Neural cell (in vitro differentiated cells): ENCODE results near the gene ERC2. TPM values are rescaled to one million over a fixed set of nuclear protein-coding genes. Genes with fewer than 3 reads are reported as not detected.

Source experiments
- H2AFZ ChIP-seq: fragments of 200-600, 300-800 bp; sonication (generic), shearing (Covaris generic); 2 replicates; pipeline ENCODE4 v1.6.0; 2014; ENCODE audit warnings: low read depth, mild to moderate bottlenecking, antibody characterized with exemption, low read length, moderate library complexity
- H3F3A ChIP-seq: fragments of 200-600 bp; shearing (Covaris generic); 2 replicates; pipeline ENCODE4 v1.6.1; 2016; ENCODE audit warnings: mild to moderate bottlenecking, moderate library complexity, mixed read lengths, antibody characterized with exemption, low read length; ENCODE audit not compliant: insufficient read depth, poor library complexity, severe bottlenecking
- H3K27ac ChIP-seq: fragments of 200-600, 300-800 bp; sonication (generic), shearing (Covaris generic); 2 replicates; pipeline ENCODE4 v1.5.1; 2014; ENCODE audit warnings: mild to moderate bottlenecking, low read length, moderate library complexity
- H3K27me3 ChIP-seq: fragments of 300-800, 200-600 bp; sonication (generic), shearing (Covaris generic); 2 replicates; pipeline ENCODE4 v1.6.0; 2014; ENCODE audit warnings: mild to moderate bottlenecking, low read depth, low read length, moderate library complexity; ENCODE audit not compliant: insufficient read depth
- H3K36me3 ChIP-seq: fragments of 300-800, 200-600 bp; sonication (generic), shearing (Covaris generic); 2 replicates; pipeline ENCODE4 v1.5.1; 2014; ENCODE audit warnings: mild to moderate bottlenecking, antibody characterized with exemption, low read length, moderate library complexity; ENCODE audit not compliant: insufficient read depth
- H3K4me2 ChIP-seq: fragments of 300-800, 200-600 bp; sonication (generic), shearing (Covaris generic); 2 replicates; pipeline ENCODE4 v1.6.0; 2014; ENCODE audit warnings: mild to moderate bottlenecking, low read length
- H3K4me3 ChIP-seq: fragments of 300-800, 200-600 bp; sonication (generic), shearing (Covaris generic); 2 replicates; pipeline ENCODE4 v1.5.1; 2014; ENCODE audit warnings: mild to moderate bottlenecking, low read length, moderate library complexity
- H3K79me2 ChIP-seq: fragments of 200-600 bp; shearing (Covaris generic); replicated peaks from 2 replicates; pipeline ENCODE4 v1.6.0; 2014; ENCODE audit warnings: mild to moderate bottlenecking, low read length, moderate library complexity; ENCODE audit not compliant: insufficient read depth
- H3K9ac ChIP-seq: fragments of 300-800, 200-600 bp; sonication (generic), shearing (Covaris generic); 2 replicates; pipeline ENCODE4 v1.6.1; 2016; ENCODE audit warnings: mild to moderate bottlenecking, low read length, mixed read lengths
- H3K9me2 ChIP-seq: fragments of 200-600 bp; shearing (Covaris generic); 2 replicates; pipeline ENCODE4 v1.6.1; 2016; ENCODE audit warnings: mild to moderate bottlenecking, low read length, mixed read lengths; ENCODE audit not compliant: insufficient read depth
- H3K9me3 ChIP-seq: fragments of 200-600, 300-800 bp; sonication (generic), shearing (Covaris generic); 2 replicates; pipeline ENCODE4 v1.6.1; 2016; ENCODE audit warnings: mild to moderate bottlenecking, mixed run types, low read length, moderate library complexity, mixed read lengths
- H4K20me1 ChIP-seq: fragments of 200-600 bp; shearing (Covaris generic); 2 replicates; pipeline ENCODE4 v1.6.1; 2016; ENCODE audit warnings: mild to moderate bottlenecking, mixed run types; ENCODE audit not compliant: insufficient read depth
- EP300 ChIP-seq: fragments of 450-650 bp; conservative IDR thresholded peaks from 2 replicates; pipeline ENCODE4 v1.6.1; 2014; ENCODE audit warnings: antibody characterized with exemption, mild to moderate bottlenecking, moderate library complexity; ENCODE audit not compliant: poor library complexity, severe bottlenecking
- EZH2 ChIP-seq: fragments of 200-600, 300-800 bp; shearing (Covaris generic), sonication (generic); IDR thresholded peaks from 2 replicates; pipeline ENCODE4 v1.6.1; 2014; ENCODE audit warnings: antibody characterized with exemption, low read length, borderline replicate concordance, mild to moderate bottlenecking; ENCODE audit not compliant: insufficient read depth, poor library complexity, severe bottlenecking
- MXI1 ChIP-seq: fragments of 450-650 bp; conservative IDR thresholded peaks from 2 replicates; pipeline ENCODE4 v1.6.1; 2014; ENCODE audit warnings: antibody characterized with exemption, mild to moderate bottlenecking; ENCODE audit not compliant: poor library complexity, severe bottlenecking
- POLR2AphosphoS5 ChIP-seq: IDR thresholded peaks from 2 replicates; pipeline ENCODE4 v1.6.1; 2012
- RAD21 ChIP-seq: fragments of 450-650 bp; conservative IDR thresholded peaks from 2 replicates; pipeline ENCODE4 v1.6.1; 2014; ENCODE audit warnings: antibody characterized with exemption, mild to moderate bottlenecking, moderate library complexity
- SMC3 ChIP-seq: fragments of 450-650 bp; conservative IDR thresholded peaks from 2 replicates; pipeline ENCODE4 v1.6.1; 2014; ENCODE audit warnings: antibody characterized with exemption, mild to moderate bottlenecking, moderate library complexity; ENCODE audit not compliant: poor library complexity
- TAF1 ChIP-seq: IDR thresholded peaks from 2 replicates; pipeline ENCODE4 v1.6.1; 2012; ENCODE audit warnings: low read depth
- polyA plus RNA-seq: library from polyadenylated mRNA; depleted of rRNA; stranded (reverse); fragments of >200 nt; gene quantifications from 2 replicates; pipeline ENCODE4 v1.2.3, GENCODE V29; 2014
- TF ChIP-seq, protein P1 (sequence below): IDR thresholded peaks from 2 replicates; pipeline ENCODE4 v1.6.1; 2012; ENCODE audit warnings: borderline replicate concordance
- TF ChIP-seq, protein P2 (sequence below): fragments of 450-650 bp; IDR thresholded peaks from 2 replicates; pipeline ENCODE4 v1.5.1; 2014; ENCODE audit warnings: antibody characterized with exemption, mild to moderate bottlenecking, moderate library complexity; ENCODE audit not compliant: poor library complexity, severe bottlenecking

ERC2 gene
- polyA plus RNA-seq, 1 donor from 2014 or later: 60.4 TPM

DNA sequence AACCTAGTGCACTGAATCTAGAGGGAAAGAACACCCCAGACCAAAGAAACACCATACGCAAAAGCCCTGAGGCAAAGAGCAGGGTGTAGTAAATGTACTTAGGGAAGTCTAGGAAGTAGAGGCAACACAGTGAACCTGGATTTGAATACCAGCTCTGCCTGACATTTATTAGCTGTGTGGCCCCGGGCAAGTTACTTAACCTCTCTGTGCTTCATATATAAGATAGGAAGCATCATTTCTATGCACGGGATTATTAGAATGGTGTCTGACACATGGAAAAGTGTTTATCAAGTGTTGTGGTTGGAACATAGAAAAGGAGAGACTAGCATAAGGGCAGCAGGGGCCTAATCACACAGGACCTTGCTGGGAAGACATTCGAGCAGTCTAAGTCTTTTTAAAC is 132.2 kb downstream of the ERC2 start:
- TF ChIP-seq TAF1 (no peak), MXI1 (no peak), SMC3 (no peak), EP300 (no peak), RAD21 (no peak), POLR2AphosphoS5 (no peak), EZH2 (no peak)
- TF ChIP-seq, protein P1, sequence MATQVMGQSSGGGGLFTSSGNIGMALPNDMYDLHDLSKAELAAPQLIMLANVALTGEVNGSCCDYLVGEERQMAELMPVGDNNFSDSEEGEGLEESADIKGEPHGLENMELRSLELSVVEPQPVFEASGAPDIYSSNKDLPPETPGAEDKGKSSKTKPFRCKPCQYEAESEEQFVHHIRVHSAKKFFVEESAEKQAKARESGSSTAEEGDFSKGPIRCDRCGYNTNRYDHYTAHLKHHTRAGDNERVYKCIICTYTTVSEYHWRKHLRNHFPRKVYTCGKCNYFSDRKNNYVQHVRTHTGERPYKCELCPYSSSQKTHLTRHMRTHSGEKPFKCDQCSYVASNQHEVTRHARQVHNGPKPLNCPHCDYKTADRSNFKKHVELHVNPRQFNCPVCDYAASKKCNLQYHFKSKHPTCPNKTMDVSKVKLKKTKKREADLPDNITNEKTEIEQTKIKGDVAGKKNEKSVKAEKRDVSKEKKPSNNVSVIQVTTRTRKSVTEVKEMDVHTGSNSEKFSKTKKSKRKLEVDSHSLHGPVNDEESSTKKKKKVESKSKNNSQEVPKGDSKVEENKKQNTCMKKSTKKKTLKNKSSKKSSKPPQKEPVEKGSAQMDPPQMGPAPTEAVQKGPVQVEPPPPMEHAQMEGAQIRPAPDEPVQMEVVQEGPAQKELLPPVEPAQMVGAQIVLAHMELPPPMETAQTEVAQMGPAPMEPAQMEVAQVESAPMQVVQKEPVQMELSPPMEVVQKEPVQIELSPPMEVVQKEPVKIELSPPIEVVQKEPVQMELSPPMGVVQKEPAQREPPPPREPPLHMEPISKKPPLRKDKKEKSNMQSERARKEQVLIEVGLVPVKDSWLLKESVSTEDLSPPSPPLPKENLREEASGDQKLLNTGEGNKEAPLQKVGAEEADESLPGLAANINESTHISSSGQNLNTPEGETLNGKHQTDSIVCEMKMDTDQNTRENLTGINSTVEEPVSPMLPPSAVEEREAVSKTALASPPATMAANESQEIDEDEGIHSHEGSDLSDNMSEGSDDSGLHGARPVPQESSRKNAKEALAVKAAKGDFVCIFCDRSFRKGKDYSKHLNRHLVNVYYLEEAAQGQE: no peak
- TF ChIP-seq, protein P2, sequence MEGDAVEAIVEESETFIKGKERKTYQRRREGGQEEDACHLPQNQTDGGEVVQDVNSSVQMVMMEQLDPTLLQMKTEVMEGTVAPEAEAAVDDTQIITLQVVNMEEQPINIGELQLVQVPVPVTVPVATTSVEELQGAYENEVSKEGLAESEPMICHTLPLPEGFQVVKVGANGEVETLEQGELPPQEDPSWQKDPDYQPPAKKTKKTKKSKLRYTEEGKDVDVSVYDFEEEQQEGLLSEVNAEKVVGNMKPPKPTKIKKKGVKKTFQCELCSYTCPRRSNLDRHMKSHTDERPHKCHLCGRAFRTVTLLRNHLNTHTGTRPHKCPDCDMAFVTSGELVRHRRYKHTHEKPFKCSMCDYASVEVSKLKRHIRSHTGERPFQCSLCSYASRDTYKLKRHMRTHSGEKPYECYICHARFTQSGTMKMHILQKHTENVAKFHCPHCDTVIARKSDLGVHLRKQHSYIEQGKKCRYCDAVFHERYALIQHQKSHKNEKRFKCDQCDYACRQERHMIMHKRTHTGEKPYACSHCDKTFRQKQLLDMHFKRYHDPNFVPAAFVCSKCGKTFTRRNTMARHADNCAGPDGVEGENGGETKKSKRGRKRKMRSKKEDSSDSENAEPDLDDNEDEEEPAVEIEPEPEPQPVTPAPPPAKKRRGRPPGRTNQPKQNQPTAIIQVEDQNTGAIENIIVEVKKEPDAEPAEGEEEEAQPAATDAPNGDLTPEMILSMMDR: no peak
- H3K36me3 ChIP-seq: no peaks in the 10 kb centered on the region

DNA sequence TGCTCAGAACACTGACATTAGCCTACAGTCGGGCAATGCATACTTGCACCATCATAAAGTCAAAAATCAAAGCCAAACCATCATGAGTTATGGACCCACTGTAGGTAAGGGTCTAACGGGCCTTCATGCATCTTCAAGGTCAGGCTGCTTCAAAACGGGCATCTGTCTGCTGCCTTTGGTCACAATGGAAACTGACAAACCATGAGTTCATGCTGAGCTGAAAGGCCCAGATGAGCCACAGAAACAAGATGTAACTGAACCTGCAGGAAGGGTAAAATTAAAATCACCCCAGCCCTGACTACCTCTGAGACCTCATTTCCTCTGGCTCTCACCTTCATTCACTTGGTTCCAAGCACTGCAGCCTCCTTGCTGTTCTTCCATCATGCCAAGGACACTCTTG is 143.8 kb downstream of the ERC2 start:
- Histone ChIP-seq H4K20me1 (no peaks in the 10 kb centered on the region), H3K9me3 (no peaks in the 10 kb centered on the region), H3K4me2 (no peak overlapping the region), H2AFZ (no peak overlapping the region), H3F3A (no peaks in the 10 kb centered on the region), H3K79me2 (no peaks in the 10 kb centered on the region), H3K27ac (no peak overlapping the region), H3K9me2 (no peaks in the 10 kb centered on the region), H3K9ac (no peak overlapping the region), H3K27me3 (no peaks in the 10 kb centered on the region), H3K36me3 (no peaks in the 10 kb centered on the region), H3K4me3 (no peak overlapping the region)
- TF ChIP-seq MXI1 (no peak), EP300 (no peak), SMC3 (no peak), RAD21 (no peak), POLR2AphosphoS5 (no peak), EZH2 (no peak)
- TF ChIP-seq, protein P2: no peak
- TF ChIP-seq, protein P1: no peak

More for the DNA sequence above, 132.2 kb downstream of the ERC2 start:
- no peaks in the 10 kb centered on the region for H3K27me3 ChIP-seq
- H2AFZ ChIP-seq: no peak overlapping the region
- no peak overlapping the region for H3K27ac ChIP-seq
- no peaks in the 10 kb centered on the region for H4K20me1 ChIP-seq
- H3K9me2 ChIP-seq: no peaks in the 10 kb centered on the region
- H3K9ac ChIP-seq: no peak overlapping the region
- H3K4me3 ChIP-seq: no peak overlapping the region
- H3K9me3 ChIP-seq: no peaks in the 10 kb centered on the region
- no peaks in the 10 kb centered on the region for H3F3A ChIP-seq
- H3K79me2 ChIP-seq: peaks cover 3% of the 10 kb centered on the region
- no peak overlapping the region for H3K4me2 ChIP-seq
